Left ventricle myocardium inferior (tissue), 1 donor: ENCODE results near the gene PRKG1. TPM values are rescaled to one million over a fixed set of nuclear protein-coding genes. Genes with fewer than 3 reads are reported as not detected.

Experiments
- DNase-seq: peaks from one replicate; pipeline ENCODE4 v3.0.0-alpha.2; 2020
- H3K27ac ChIP-seq: fragments of 200-600 bp; replicated peaks from 2 replicates; pipeline ENCODE4 v1.8.0; 2021
- H3K27me3 ChIP-seq: fragments of 200-600 bp; 2 replicates; pipeline ENCODE4 v1.8.0; 2021; ENCODE audit warnings: low read depth
- H3K36me3 ChIP-seq: fragments of 200-600 bp; 2 replicates; pipeline ENCODE4 v1.8.0; 2021
- H3K4me1 ChIP-seq: fragments of 200-600 bp; 2 replicates; pipeline ENCODE4 v1.8.0; 2021
- H3K4me3 ChIP-seq: fragments of 200-600 bp; 2 replicates; pipeline ENCODE4 v1.8.0; 2021; ENCODE audit warnings: mild to moderate bottlenecking, moderate library complexity
- H3K9me3 ChIP-seq: fragments of 200-600 bp; replicated peaks from 2 replicates; pipeline ENCODE4 v1.8.0; 2021
- CTCF ChIP-seq: fragments of 200-600 bp; IDR thresholded peaks from 2 replicates; pipeline ENCODE4 v1.8.0; 2021; ENCODE audit warnings: antibody characterized with exemption, mild to moderate bottlenecking, borderline replicate concordance
- intact Hi-C: fragments of 100-400 bp; cut with micrococcal nuclease; formaldehyde crosslinking; loops from one replicate; pipeline ENCODE4 v1.11.0; 2022
- total RNA-seq: library from RNA; stranded (reverse); fragmentation: NEBNext Ultra II Directional; extraction: Animal tissue kit (Norgen Biotek cat#: 25700); gene quantifications from one replicate; pipeline ENCODE4 v1.2.1, GENCODE V29; 2021
- donor health status: DM: no; HTN: yes; CAD: no; lungs with severe emphysema.

PRKG1 gene
- total RNA-seq, 1 donor from 2014 or later, result 38.9 TPM

- TF ChIP-seq CTCF, result no peak
- Histone ChIP-seq H3K9me3 (no peaks in the 10 kb centered on the region), H3K4me3 (no peak overlapping the region), H3K4me1 (no peaks in the 10 kb centered on the region), H3K27me3 (no peaks in the 10 kb centered on the region), H3K27ac (no peak overlapping the region), H3K36me3 (no peaks in the 10 kb centered on the region)
- DNase-seq, result no peak
- intact Hi-C loops, result no loop called here
Observed at GRCh38 chr10:51905032-51905431, 830.7 kb downstream of the PRKG1 start.

DNA sequence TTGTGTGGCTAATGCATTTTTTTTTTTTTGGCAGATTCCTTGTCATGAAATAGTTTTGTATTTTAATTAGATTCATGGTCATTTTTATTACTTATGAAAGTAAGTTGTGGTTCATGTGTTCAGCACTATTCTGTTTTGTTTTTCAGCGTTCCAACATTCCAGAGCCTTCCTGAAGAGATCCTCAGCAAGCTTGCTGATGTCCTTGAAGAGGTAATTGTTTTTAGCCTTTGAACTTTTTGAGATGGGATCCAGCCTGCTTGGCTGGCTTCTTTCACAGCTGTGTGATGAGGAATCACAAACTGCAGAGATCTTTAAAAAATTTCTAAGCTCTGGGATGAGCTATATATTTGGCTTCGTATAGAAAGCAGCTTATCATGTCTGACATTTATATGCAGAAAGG lies 833.1 kb downstream of the PRKG1 start:
- TF ChIP-seq CTCF, result no peak
- H3K4me1 ChIP-seq, result no peaks in the 10 kb centered on the region
- no peaks in the 10 kb centered on the region for H3K36me3 ChIP-seq
- no peaks in the 10 kb centered on the region for H3K27me3 ChIP-seq
- no peak overlapping the region for H3K27ac ChIP-seq
- DNase-seq, result no peak
- intact Hi-C loops, result no loop called here
- no peak overlapping the region for H3K4me3 ChIP-seq
- no peaks in the 10 kb centered on the region for H3K9me3 ChIP-seq

- TF ChIP-seq CTCF, result no peak
- no peak for DNase-seq
- no peak overlapping the region for H3K4me3 ChIP-seq
- no peaks in the 10 kb centered on the region for H3K36me3 ChIP-seq
- H3K4me1 ChIP-seq, result no peaks in the 10 kb centered on the region
- H3K27ac ChIP-seq, result no peak overlapping the region
- H3K27me3 ChIP-seq, result no peaks in the 10 kb centered on the region
- H3K9me3 ChIP-seq, result no peaks in the 10 kb centered on the region
- intact Hi-C loops, result no loop called here
Observed at GRCh38 chr10:51910189-51910588, 835.9 kb downstream of the PRKG1 start.

GRCh38 chr10:51910596-51910995 lies 836.3 kb downstream of the PRKG1 start:
- H3K4me1 ChIP-seq, result no peaks in the 10 kb centered on the region

DNA sequence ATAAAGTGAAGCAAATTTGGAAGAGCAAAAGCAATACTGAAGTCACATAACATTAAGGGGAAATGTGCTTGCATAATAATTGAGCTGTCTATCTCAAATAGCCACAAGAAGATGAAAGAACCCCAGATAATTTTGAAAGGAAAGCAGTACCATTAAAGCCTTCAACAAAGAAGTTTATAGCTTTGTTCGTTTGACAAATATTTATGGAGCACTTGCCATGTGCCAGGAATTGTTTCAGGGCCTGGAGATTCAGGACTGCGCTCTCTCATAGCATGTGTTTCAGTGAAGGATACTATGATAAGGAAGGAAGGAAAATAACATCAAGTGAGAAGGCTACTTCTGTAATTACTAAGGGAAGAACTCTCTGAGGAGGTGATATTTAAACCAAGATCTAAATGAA lies 837.4 kb downstream of the PRKG1 start:
- intact Hi-C loops, result no loop called here
- Histone ChIP-seq H3K9me3 (no peaks in the 10 kb centered on the region), H3K36me3 (no peaks in the 10 kb centered on the region), H3K4me3 (no peak overlapping the region), H3K27me3 (no peaks in the 10 kb centered on the region), H3K27ac (no peak overlapping the region), H3K4me1 (no peaks in the 10 kb centered on the region)
- no peak for TF ChIP-seq CTCF
- DNase-seq, result no peak

More at GRCh38 chr10:51910596-51910995, 836.3 kb downstream of the PRKG1 start:
- Histone ChIP-seq H3K4me3 (no peak overlapping the region), H3K36me3 (no peaks in the 10 kb centered on the region), H3K9me3 (no peaks in the 10 kb centered on the region), H3K27ac (no peak overlapping the region), H3K27me3 (no peaks in the 10 kb centered on the region)
- no peak for DNase-seq
- intact Hi-C loops, result no loop called here
- no peak for TF ChIP-seq CTCF

GRCh38 chr10:51915031-51915542 lies 840.8 kb downstream of the PRKG1 start:
- DNase-seq, result no peak
- no peak for TF ChIP-seq CTCF
- intact Hi-C loops, result no loop called here
- H3K27ac ChIP-seq, result no peak overlapping the region
- peaks cover 9% of the 10 kb centered on the region for H3K4me1 ChIP-seq
- H3K36me3 ChIP-seq, result no peaks in the 10 kb centered on the region
- no peak overlapping the region for H3K4me3 ChIP-seq
- H3K27me3 ChIP-seq, result no peaks in the 10 kb centered on the region
- H3K9me3 ChIP-seq, result no peaks in the 10 kb centered on the region
